Ishikawa (cell line): Measurements from ENCODE around the gene ICE1.

Source experiments
- CEBPB ChIP-seq: IDR thresholded peaks from 2 replicates; pipeline ENCODE4 v1.6.1; 2012
- CREB1 ChIP-seq: IDR thresholded peaks from 2 replicates; pipeline ENCODE4 v1.6.1; 2012; ENCODE audit warnings: low read depth
- EGR1 ChIP-seq: IDR thresholded peaks from 2 replicates; pipeline ENCODE4 v1.6.1; 2012
- EP300 ChIP-seq: IDR thresholded peaks from 2 replicates; pipeline ENCODE4 v1.6.1; 2012; ENCODE audit warnings: borderline replicate concordance
- FOXM1 ChIP-seq: IDR thresholded peaks from 2 replicates; pipeline ENCODE4 v1.6.1; 2012; ENCODE audit warnings: low read depth, borderline replicate concordance
- MAX ChIP-seq: IDR thresholded peaks from 2 replicates; pipeline ENCODE4 v1.6.1; 2012
- NFIC ChIP-seq: IDR thresholded peaks from 2 replicates; pipeline ENCODE4 v1.6.1; 2012
- RAD21 ChIP-seq: IDR thresholded peaks from 2 replicates; pipeline ENCODE4 v1.6.1; 2012; ENCODE audit warnings: low read depth
- REST ChIP-seq: IDR thresholded peaks from 2 replicates; pipeline ENCODE4 v1.6.1; 2012; ENCODE audit warnings: low read depth, mild to moderate bottlenecking
- TAF1 ChIP-seq: IDR thresholded peaks from 2 replicates; pipeline ENCODE4 v1.6.1; 2012; ENCODE audit warnings: low read depth, mild to moderate bottlenecking
- TCF12 ChIP-seq: IDR thresholded peaks from 2 replicates; pipeline ENCODE4 v1.6.1; 2012; ENCODE audit warnings: low read depth
- TEAD4 ChIP-seq: IDR thresholded peaks from 2 replicates; pipeline ENCODE4 v1.6.1; 2012
- USF1 ChIP-seq: IDR thresholded peaks from 2 replicates; pipeline ENCODE4 v1.6.1; 2012
- YY1 ChIP-seq: IDR thresholded peaks from 2 replicates; pipeline ENCODE4 v1.6.1; 2012; ENCODE audit warnings: low read depth
- ZBTB7A ChIP-seq: IDR thresholded peaks from 2 replicates; pipeline ENCODE4 v1.6.1; 2012; ENCODE audit warnings: low read depth

ICE1 gene

GRCh38 chr5:5387192-5387591, 35.3 kb upstream of the ICE1 start:
- TF ChIP-seq ZBTB7A, result no peak
- TF ChIP-seq MAX, result no peak
- TF ChIP-seq TCF12, result no peak
- no peak for TF ChIP-seq EP300
- no peak for TF ChIP-seq USF1

GRCh38 chr5:5387777-5388176, 34.7 kb upstream of the ICE1 start:
- TF ChIP-seq TEAD4 (no peak), EP300 (no peak), EGR1 (no peak), USF1 (no peak), CREB1 (no peak), CEBPB (no peak), ZBTB7A (no peak), TAF1 (no peak), TCF12 (no peak), YY1 (no peak), NFIC (no peak), FOXM1 (no peak), MAX (no peak), RAD21 (no peak), REST (no peak)

GRCh38 chr5:5394384-5394986, 28.0 kb upstream of the ICE1 start:
- peak; percentile 51 for TF ChIP-seq RAD21

GRCh38 chr5:5398071-5398470, 24.4 kb upstream of the ICE1 start:
- TF ChIP-seq TCF12 (no peak), EGR1 (no peak), REST (no peak), TEAD4 (no peak), CREB1 (no peak), NFIC (no peak), USF1 (no peak), FOXM1 (no peak), MAX (no peak), TAF1 (no peak), ZBTB7A (no peak), RAD21 (no peak), CEBPB (no peak), YY1 (no peak), EP300 (no peak)

GRCh38 chr5:5401095-5401494, 21.4 kb upstream of the ICE1 start:
- no peak for TF ChIP-seq FOXM1
- TF ChIP-seq REST, result no peak
- TF ChIP-seq EGR1, result no peak
- no peak for TF ChIP-seq YY1
- no peak for TF ChIP-seq TCF12
- no peak for TF ChIP-seq TEAD4
